Measurements from ENCODE around the gene CREM.

The CREM gene

DNA sequence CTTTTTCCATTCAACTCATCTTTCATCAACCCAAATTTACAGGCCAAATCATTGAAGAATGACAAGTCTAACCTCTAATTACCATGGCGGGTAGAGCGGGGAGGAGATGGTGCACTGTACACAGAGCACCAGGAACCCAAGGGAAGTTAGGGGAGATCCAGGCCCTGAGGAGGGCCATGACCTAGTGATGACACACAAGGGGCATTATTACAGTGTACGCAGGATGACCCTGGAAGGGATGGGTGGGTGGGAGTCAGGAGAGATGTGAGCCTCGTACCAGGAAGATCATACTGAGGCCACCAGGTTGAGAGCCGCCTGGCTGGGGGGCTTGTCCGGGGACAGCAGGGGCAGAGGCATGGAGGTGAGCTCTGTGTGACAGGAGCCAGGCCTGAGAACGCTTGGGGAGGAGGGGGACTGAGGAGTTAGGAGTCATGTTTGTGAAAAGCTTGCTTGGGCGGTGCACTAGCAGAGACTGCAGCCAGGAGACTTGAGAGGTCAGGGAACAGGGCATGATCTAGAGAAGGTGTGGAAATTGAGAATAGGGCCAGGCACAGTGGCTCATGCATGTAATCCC, 120.2 kb downstream of the CREM start:
- Mint-ChIP-seq H3K36me3 (no peaks in the 10 kb centered on the region), H3K27ac (no peak overlapping the region), H3K4me3 (no peak overlapping the region), H3K9me3 (no peaks in the 10 kb centered on the region), H3K4me1 (no peaks in the 10 kb centered on the region), H3K27me3 (peaks cover 3% of the 10 kb centered on the region)

- H3K27me3 Mint-ChIP-seq = no peaks in the 10 kb centered on the region
- no peak overlapping the region for H3K4me3 Mint-ChIP-seq
- no peaks in the 10 kb centered on the region for H3K9me3 Mint-ChIP-seq
- no peak overlapping the region for H3K27ac Mint-ChIP-seq
- no peaks in the 10 kb centered on the region for H3K36me3 Mint-ChIP-seq
- no peaks in the 10 kb centered on the region for H3K4me1 Mint-ChIP-seq
Observed at GRCh38 chr10:35251373-35252100, 124.9 kb downstream of the CREM start.

DNA sequence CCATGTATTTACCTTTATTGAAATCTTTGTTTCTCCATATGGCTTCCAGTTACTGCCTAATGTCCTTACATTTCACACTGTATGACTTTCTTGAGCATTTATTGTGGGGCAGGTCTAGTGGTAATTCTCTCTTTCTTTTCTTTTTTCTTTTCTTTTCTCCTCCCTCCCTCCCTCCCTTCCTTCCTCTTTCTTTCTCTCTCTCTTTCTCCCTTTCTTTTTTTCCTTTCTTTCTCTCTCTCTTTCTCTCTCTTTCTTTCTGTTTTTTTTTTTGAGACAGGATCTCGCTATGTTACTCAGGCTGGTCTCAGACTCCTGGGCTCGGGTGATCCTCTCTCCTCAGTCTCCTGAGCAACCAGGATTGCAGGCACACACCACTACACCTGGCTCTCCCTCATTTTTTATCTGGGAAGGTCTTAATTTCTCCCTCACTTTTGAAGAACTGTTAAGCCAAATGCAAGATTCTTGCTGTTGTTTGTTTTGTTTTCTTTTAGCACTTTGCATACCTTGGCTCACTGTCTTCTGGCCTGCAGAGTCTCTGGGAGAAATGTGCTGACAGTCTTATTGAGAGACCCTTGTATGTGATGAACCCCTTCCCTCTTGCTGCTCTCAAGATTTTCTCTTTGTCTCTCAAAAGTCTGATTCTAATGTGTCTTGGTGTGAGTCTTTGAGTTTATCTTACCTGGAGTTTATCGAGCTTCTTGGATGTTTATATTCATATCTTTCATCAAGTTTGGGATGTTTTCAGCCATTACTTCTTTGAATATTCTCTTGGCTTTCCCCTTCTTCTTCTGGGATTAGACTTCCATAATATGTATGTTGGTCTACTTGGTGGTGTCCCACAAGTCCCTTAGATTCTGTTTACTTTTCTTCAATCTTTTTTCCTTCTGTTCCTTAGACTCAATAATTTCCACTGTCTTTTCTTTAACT, 130.7 kb downstream of the CREM start:
- H3K4me3 Mint-ChIP-seq = no peak overlapping the region
- peaks cover 10% of the 10 kb centered on the region for H3K9me3 Mint-ChIP-seq

DNA sequence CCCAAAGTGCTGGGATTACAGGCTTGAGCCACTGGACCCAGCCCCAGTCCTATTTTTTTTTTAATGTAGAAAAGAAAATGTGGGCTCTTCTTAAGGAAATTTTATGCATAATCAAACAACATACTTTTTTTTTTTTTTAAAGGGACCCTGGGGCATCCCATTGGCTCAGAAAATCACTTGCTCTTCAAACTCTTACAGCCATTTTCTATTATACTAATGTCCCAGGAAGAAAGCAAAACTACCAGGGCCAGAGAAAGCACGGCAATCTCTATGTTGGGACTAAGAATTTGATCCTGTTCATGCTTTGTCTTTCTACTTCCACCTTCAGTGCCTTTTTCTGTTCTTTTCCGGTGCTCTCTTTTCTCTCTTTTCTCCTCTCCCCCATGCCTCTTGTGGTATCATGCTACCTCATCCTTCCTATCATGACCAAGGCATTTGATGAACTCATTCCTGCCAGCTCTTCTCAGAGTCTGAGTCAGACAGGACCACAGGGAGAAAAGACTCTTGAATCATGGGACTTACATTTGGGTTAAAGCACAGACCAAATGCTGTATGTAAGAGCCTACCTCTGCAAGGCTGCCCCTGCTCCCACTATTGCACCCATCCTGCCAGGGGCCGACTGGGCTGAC, 133.2 kb downstream of the CREM start:
- peaks cover 8% of the 10 kb centered on the region for H3K36me3 Mint-ChIP-seq

More for the DNA sequence above, 130.7 kb downstream of the CREM start:
- H3K4me1 Mint-ChIP-seq = no peaks in the 10 kb centered on the region
- no peaks in the 10 kb centered on the region for H3K27me3 Mint-ChIP-seq
- peaks cover 8% of the 10 kb centered on the region for H3K36me3 Mint-ChIP-seq
- H3K27ac Mint-ChIP-seq = no peak overlapping the region

GRCh38 chr10:35262436-35262835, 135.8 kb downstream of the CREM start:
- peaks cover 6% of the 10 kb centered on the region for H3K9me3 Mint-ChIP-seq
- no peaks in the 10 kb centered on the region for H3K4me1 Mint-ChIP-seq
- H3K4me3 Mint-ChIP-seq = no peak overlapping the region
- H3K36me3 Mint-ChIP-seq = peaks cover 5% of the 10 kb centered on the region
- no peaks in the 10 kb centered on the region for H3K27me3 Mint-ChIP-seq
- no peak overlapping the region for H3K27ac Mint-ChIP-seq

More for the DNA sequence above, 133.2 kb downstream of the CREM start:
- Mint-ChIP-seq H3K9me3 (peaks cover 10% of the 10 kb centered on the region), H3K27ac (no peak overlapping the region), H3K4me3 (no peak overlapping the region), H3K27me3 (no peaks in the 10 kb centered on the region), H3K4me1 (no peaks in the 10 kb centered on the region)

All from activated naive CD4-positive, alpha-beta T cell treated with anti-CD3 and anti-CD28 coated beads, Interleukin-2, amount 50 U/mL, for 24 hours (primary cell).